ENCODE data around the gene NR3C1. TPM values are rescaled to one million over a fixed set of nuclear protein-coding genes. Genes with fewer than 3 reads are reported as not detected.
A peak's percentile ranks its signal among the peaks of the same experiment; 100 is the strongest.

Gene NR3C1
- total and polyA plus RNA-seq, 2 of the 13 experiments (the other 11 are each of a cell fraction or from before 2014, with no cell fraction given), result 10.0 to 24.3 TPM

- intact Hi-C loops (cut with micrococcal nuclease; ENCODE audit: unreplicated experiment), result loop anchor here (2.0 kb wide), 1 partner anchor 198 kb away; no protein-coding TSS in a partner anchor
Observed at GRCh38 chr5:143398451-143399237, 4.8 kb downstream of the NR3C1 start.

More at GRCh38 chr5:143398451-143399237, 4.8 kb downstream of the NR3C1 start:
- H3K4me1 ChIP-seq (ENCODE audit: insufficient read depth, low read length), result peaks cover 82% of the 10 kb centered on the region
- no peaks in the 10 kb centered on the region for H3K36me3 ChIP-seq (replicated peaks in 1 of 2; ENCODE audit: control insufficient read depth in 1 of 2, insufficient read depth in 2 of 2, low read length in 2 of 2)
- DNase-seq (ENCODE audit: low spot score), result peak; percentile 31
- FAIRE-seq, result peak; percentile 57
- WGBS (ENCODE audit: low lambda C conversion rate), result 38% methylated on average over 8 of the region's 8 CpGs
- H2AFZ ChIP-seq (ENCODE audit: low read length), result no peak overlapping the region
- BruUV-seq (replicated peaks), result no TSS peak
- POLR2A ChIA-PET, result no interaction called here
- H3K4me3 ChIP-seq (replicated peaks in 1 of 3; ENCODE audit: insufficient read depth in 1 of 3, low read depth in 2 of 3, low read length in 3 of 3), result peak overlapping the region; percentile 51 to 96 (median 95); a peak in 5 of 6 replicates
- no peaks in the 10 kb centered on the region for H3K9me3 ChIP-seq (ENCODE audit: low read length)
- no peaks in the 10 kb centered on the region; a peak in 1 of 5 replicates for H3K27me3 ChIP-seq (ENCODE audit: control insufficient read depth in 1 of 2, insufficient read depth in 2 of 2, low read length in 2 of 2)
- peaks cover 92% of the 10 kb centered on the region for H3K79me2 ChIP-seq (ENCODE audit: insufficient read depth, low read length)
- H3K9ac ChIP-seq (ENCODE audit: insufficient read depth, low read depth, low read length), result peak overlapping the region; percentile 56
- no peak for TF ChIP-seq ZNF20 (CRISPR knock-in tag; IDR thresholded peaks at IDR 0.05)
- TF ChIP-seq ZNF737 (CRISPR knock-in tag; IDR thresholded peaks at IDR 0.05; ENCODE audit: borderline replicate concordance), result no peak
- no peak for TF ChIP-seq YY1 (IDR thresholded peaks at IDR 0.05; ENCODE audit: insufficient read depth, insufficient replicate concordance, low read depth, low read length)
- no peak for TF ChIP-seq SNRNP70 (IDR thresholded peaks at IDR 0.05; ENCODE audit: low read depth, low read length)
- no peak for TF ChIP-seq ZNF570 (CRISPR knock-in tag; IDR thresholded peaks at IDR 0.05; ENCODE audit: borderline replicate concordance)
- no peak for TF ChIP-seq REST (IDR thresholded peaks at IDR 0.05; ENCODE audit: borderline replicate concordance in 1 of 2, low read depth in 1 of 2, low read length in 2 of 2)
- TF ChIP-seq ZZZ3 (CRISPR knock-in tag; IDR thresholded peaks at IDR 0.05; ENCODE audit: borderline replicate concordance), result no peak
- TF ChIP-seq ZNF224 (CRISPR knock-in tag; IDR thresholded peaks at IDR 0.05), result no peak
- no peak for TF ChIP-seq ZFYVE20 (CRISPR knock-in tag; IDR thresholded peaks at IDR 0.05; ENCODE audit: borderline replicate concordance, low read depth)
- no peak for TF ChIP-seq NPAS2 (CRISPR knock-in tag; IDR thresholded peaks at IDR 0.05; ENCODE audit: borderline replicate concordance)
- peak; percentile 91 for TF ChIP-seq ZNF652 (CRISPR knock-in tag; IDR thresholded peaks at IDR 0.05; ENCODE audit: borderline replicate concordance, low read depth)
- no peak for TF ChIP-seq ZNF44 (CRISPR knock-in tag; IDR thresholded peaks at IDR 0.05)
- TF ChIP-seq MIER2 (CRISPR knock-in tag; IDR thresholded peaks at IDR 0.05), result no peak
- peak; percentile 18; the same call in 1 of the 2 replicates for TF ChIP-seq SAP130 (CRISPR knock-in tag; IDR thresholded peaks at IDR 0.05; ENCODE audit: low read depth)
- no peak for TF ChIP-seq STAT6 (CRISPR knock-in tag; IDR thresholded peaks at IDR 0.05; ENCODE audit: borderline replicate concordance)
- TF ChIP-seq ZFP36 (IDR thresholded peaks at IDR 0.05; ENCODE audit: borderline replicate concordance, low read depth, low read length, partially characterized antibody), result no peak
- in situ Hi-C loops (cut with HindIII; ENCODE audit: extremely low pct_ligation_motif_present, low pct_unique_long_range_greater_than_20kb), result no loop called here
- H4K20me1 ChIP-seq (ENCODE audit: insufficient read depth, low read length), result peaks cover 3% of the 10 kb centered on the region; the same call in 1 of the 2 replicates
- H3K4me2 ChIP-seq (ENCODE audit: low read depth, low read length), result peak overlapping the region; percentile 87
- ATAC-seq, result no peak
- H3K27ac ChIP-seq (ENCODE audit: extremely low read length, insufficient read depth, low read length), result peak overlapping the region; percentile 3
- CTCF ChIA-PET (ENCODE audit: low intra/inter-chr PET ratio, low total read pairs), result no interaction called here

All from HepG2 (cell line).